Upper lobe of left lung (tissue), 6 donors: Measurements from ENCODE around the gene CXCR4. TPM values are rescaled to one million over a fixed set of nuclear protein-coding genes. Genes with fewer than 3 reads are reported as not detected.

Experiments
- ATAC-seq, 2 donors: fragments of 200-7000 bp; cut with Tn5 transposase; one replicate each; pipeline ENCODE4 v1.9.1; 2022; ENCODE audit warnings: mild to moderate bottlenecking in 2 of 2, moderate library complexity in 2 of 2; ENCODE audit not compliant: low FRiP score in 2 of 2
- DNase-seq, 2 donors: peaks; one replicate each; pipeline ENCODE4 v3.0.0-alpha.2; 2019 to 2020
- H3K27ac ChIP-seq, 4 donors: fragments of 200-600 bp; sonication (generic); one replicate each; pipeline ENCODE4 v1.5.1; 2016 to 2019
- H3K27me3 ChIP-seq, 4 donors: fragments of 200-600 bp; sonication (generic); one replicate each; pipeline ENCODE4 v1.5.1; 2017 to 2019
- H3K36me3 ChIP-seq, 4 donors: fragments of 200-600 bp; sonication (generic); one replicate each; pipeline ENCODE4 v1.5.1; 2016 to 2019
- H3K4me1 ChIP-seq, 4 donors: fragments of 200-600 bp; sonication (generic); one replicate each; pipeline ENCODE4 v1.5.1; 2018 to 2019
- H3K4me3 ChIP-seq, 4 donors: fragments of 200-600 bp; sonication (generic); one replicate each; pipeline ENCODE4 v1.5.1; 2017 to 2019; ENCODE audit warnings: mild to moderate bottlenecking in 2 of 4, moderate library complexity in 1 of 4
- H3K9me3 ChIP-seq, 4 donors: fragments of 200-600 bp; sonication (generic); one replicate each; pipeline ENCODE4 v1.5.1; 2018 to 2019
- EP300 ChIP-seq, 4 donors: sonication (generic); formaldehyde crosslinking; IDR thresholded peaks; one replicate each; pipeline ENCODE4 v1.5.1; 2017; ENCODE audit warnings: antibody characterized with exemption in 4 of 4, control low read depth in 2 of 4
- POLR2A ChIP-seq, 4 donors: fragments of 450-650 bp; IDR thresholded peaks; one replicate each; pipeline ENCODE4 v1.5.1; 2016 to 2017; ENCODE audit warnings: antibody characterized with exemption in 4 of 4, mild to moderate bottlenecking in 2 of 4
- POLR2AphosphoS5 ChIP-seq, 2 donors: sonication (generic); formaldehyde crosslinking; IDR thresholded peaks; one replicate each; pipeline ENCODE4 v1.5.1; 2017; ENCODE audit warnings: antibody characterized with exemption in 2 of 2
- WGBS, 2 donors: methylation state at CpG; one replicate each; pipeline ENCODE4 v1.1.5; 2017 to 2018; 5-methylcytosine and 5-hydroxymethylcytosine counted together
- total RNA-seq, 6 donors: library from RNA; depleted of rRNA in 4 of 6; stranded (reverse); fragments of >200 nt in 4 of 6; gene quantifications; one replicate each; pipeline versions ENCODE4 v1.1.0 to v1.2.1, GENCODE V29; 2016 to 2021
- TF ChIP-seq, protein P1 (sequence below), 6 experiments: fragments of 450-650 bp in 4 of 6; fragments of 200-600 bp in 2 of 6; sonication (generic) in 2 of 6; IDR thresholded peaks; one replicate each; pipeline ENCODE4 v1.5.1; 2016 to 2019; ENCODE audit warnings: antibody characterized with exemption in 6 of 6
- donor health status: DM: no; HTN: no; CAD: no; lungs with moderate emphysema.
- donor health status: DM: no; HTN: yes; CAD: no; lungs with severe emphysema.

Gene CXCR4
- total RNA-seq, 6 donors from 2014 or later: 27.3 to 71.2 (median 56.6) TPM

DNA sequence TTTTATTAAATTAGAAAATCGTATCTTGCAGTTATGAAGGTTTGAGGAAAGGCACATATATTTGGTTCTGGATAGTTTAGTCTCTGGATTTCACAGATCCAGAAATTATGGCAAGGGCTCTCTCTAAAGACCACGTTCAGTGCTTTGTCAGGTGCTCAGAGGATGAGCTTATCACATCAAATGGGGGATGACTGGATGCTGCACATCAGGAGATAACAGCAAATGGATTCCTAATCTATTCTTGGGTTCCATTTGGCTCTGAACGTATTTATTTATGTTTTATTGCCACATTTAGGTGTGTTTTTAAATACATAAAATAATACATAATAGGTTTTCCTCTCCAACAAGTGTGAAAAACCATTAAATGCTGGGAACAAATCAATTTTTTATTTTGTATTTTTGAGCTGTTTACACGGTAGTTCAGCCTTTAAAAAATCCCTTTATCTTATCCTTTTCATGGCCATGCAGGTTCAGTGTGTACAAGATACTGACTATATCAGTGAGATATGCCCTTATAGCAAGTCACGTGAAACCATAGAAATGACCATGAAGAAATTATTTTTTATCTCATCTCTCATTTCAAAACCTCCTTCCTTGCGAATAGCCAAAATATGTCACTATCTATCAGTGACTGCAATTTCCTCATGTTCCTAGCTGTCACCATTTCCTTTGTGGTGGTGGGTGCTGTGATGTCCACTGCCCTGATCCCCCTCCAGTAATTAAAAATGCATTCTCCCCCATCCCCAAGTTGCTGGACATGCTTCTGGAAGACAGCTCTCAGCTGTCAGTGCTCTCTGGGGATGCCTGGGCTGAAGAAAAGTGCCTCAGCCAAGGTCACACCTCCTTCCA, 25.9 kb upstream of the CXCR4 start:
- H3K9me3 ChIP-seq: no peaks in the 10 kb centered on the region
- H3K27ac ChIP-seq: no peak overlapping the region
- TF ChIP-seq EP300 (IDR thresholded peaks at IDR 0.05) (no peak), POLR2A (IDR thresholded peaks at IDR 0.05) (no peak)
- DNase-seq (no peak), ATAC-seq (no peak)
- no peaks in the 10 kb centered on the region for H3K27me3 ChIP-seq
- no peaks in the 10 kb centered on the region for H3K4me1 ChIP-seq
- H3K4me3 ChIP-seq: no peak overlapping the region
- 72 to 78% methylated on average over 6 of the region's 6 CpGs for WGBS, 2 donors
- H3K36me3 ChIP-seq: no peaks in the 10 kb centered on the region

- TF ChIP-seq, protein P1, sequence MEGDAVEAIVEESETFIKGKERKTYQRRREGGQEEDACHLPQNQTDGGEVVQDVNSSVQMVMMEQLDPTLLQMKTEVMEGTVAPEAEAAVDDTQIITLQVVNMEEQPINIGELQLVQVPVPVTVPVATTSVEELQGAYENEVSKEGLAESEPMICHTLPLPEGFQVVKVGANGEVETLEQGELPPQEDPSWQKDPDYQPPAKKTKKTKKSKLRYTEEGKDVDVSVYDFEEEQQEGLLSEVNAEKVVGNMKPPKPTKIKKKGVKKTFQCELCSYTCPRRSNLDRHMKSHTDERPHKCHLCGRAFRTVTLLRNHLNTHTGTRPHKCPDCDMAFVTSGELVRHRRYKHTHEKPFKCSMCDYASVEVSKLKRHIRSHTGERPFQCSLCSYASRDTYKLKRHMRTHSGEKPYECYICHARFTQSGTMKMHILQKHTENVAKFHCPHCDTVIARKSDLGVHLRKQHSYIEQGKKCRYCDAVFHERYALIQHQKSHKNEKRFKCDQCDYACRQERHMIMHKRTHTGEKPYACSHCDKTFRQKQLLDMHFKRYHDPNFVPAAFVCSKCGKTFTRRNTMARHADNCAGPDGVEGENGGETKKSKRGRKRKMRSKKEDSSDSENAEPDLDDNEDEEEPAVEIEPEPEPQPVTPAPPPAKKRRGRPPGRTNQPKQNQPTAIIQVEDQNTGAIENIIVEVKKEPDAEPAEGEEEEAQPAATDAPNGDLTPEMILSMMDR (IDR thresholded peaks at IDR 0.05): no peak
- TF ChIP-seq POLR2A (IDR thresholded peaks at IDR 0.05) (no peak), POLR2AphosphoS5 (IDR thresholded peaks at IDR 0.05) (no peak), EP300 (IDR thresholded peaks at IDR 0.05) (no peak)
- 41 to 42% methylated on average over 7 of the region's 7 CpGs for WGBS, 2 donors
- Histone ChIP-seq H3K9me3 (no peaks in the 10 kb centered on the region), H3K36me3 (no peaks in the 10 kb centered on the region), H3K4me3 (no peak overlapping the region), H3K27me3 (no peaks in the 10 kb centered on the region), H3K4me1 (peaks cover 0 to 5% (median 2%) of the 10 kb centered on the region in 4 donors), H3K27ac (no peak overlapping the region)
- DNase-seq (no peak), ATAC-seq (no peak)
Measured at GRCh38 chr2:136141510-136142149, 23.7 kb upstream of the CXCR4 start.

GRCh38 chr2:136139631-136140030, 21.7 kb upstream of the CXCR4 start:
- TF ChIP-seq POLR2AphosphoS5 (IDR thresholded peaks at IDR 0.05) (no peak), POLR2A (IDR thresholded peaks at IDR 0.05) (no peak), EP300 (IDR thresholded peaks at IDR 0.05) (no peak)
- TF ChIP-seq, protein P1 (IDR thresholded peaks at IDR 0.05): no peak
- no peaks in the 10 kb centered on the region for H3K9me3 ChIP-seq
- no peak overlapping the region for H3K27ac ChIP-seq
- H3K36me3 ChIP-seq: no peaks in the 10 kb centered on the region
- 71 to 77% methylated on average over 3 of the region's 3 CpGs for WGBS, 2 donors
- no peak for ATAC-seq
- no peak overlapping the region for H3K4me3 ChIP-seq
- no peak for DNase-seq
- H3K4me1 ChIP-seq: peaks cover 0 to 16% (median 11%) of the 10 kb centered on the region in 4 donors
- no peaks in the 10 kb centered on the region for H3K27me3 ChIP-seq

DNA sequence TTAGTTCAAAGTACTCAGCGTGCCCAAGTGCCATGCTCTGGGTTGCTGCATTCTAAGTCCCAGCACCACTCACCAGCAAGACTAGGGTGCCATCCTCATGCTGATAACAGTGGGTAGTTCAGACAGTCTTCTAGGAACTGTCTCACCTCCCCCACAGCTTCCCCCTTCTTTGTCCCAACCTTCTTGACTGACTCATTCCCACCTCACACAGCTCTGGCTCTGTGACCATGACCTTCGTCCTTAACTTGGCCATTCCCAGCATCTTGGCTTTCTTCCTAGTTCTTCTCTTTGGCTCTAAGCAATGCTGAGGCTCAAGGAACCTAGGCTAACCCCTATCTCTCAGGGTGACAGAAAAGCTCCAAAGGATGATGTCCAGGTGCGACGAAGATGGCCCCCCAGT, 20.0 kb upstream of the CXCR4 start:
- no peak overlapping the region for H3K4me3 ChIP-seq
- peaks cover 3 to 26% (median 12%) of the 10 kb centered on the region in 4 donors for H3K4me1 ChIP-seq
- H3K27ac ChIP-seq: peak overlapping the region in 2 of 4 donors; percentile 78 to 84
- H3K36me3 ChIP-seq: no peaks in the 10 kb centered on the region
- ATAC-seq (no peak), DNase-seq (peak in 1 of 2 donors; percentile 30)
- TF ChIP-seq, protein P1 (IDR thresholded peaks at IDR 0.05): no peak
- no peak for TF ChIP-seq EP300 (IDR thresholded peaks at IDR 0.05)
- no peak for TF ChIP-seq POLR2A (IDR thresholded peaks at IDR 0.05)
- no peak for TF ChIP-seq POLR2AphosphoS5 (IDR thresholded peaks at IDR 0.05)
- WGBS, 2 donors: 87 to 92% methylated on average over 4 of the region's 4 CpGs
- no peaks in the 10 kb centered on the region for H3K9me3 ChIP-seq
- no peaks in the 10 kb centered on the region for H3K27me3 ChIP-seq

DNA sequence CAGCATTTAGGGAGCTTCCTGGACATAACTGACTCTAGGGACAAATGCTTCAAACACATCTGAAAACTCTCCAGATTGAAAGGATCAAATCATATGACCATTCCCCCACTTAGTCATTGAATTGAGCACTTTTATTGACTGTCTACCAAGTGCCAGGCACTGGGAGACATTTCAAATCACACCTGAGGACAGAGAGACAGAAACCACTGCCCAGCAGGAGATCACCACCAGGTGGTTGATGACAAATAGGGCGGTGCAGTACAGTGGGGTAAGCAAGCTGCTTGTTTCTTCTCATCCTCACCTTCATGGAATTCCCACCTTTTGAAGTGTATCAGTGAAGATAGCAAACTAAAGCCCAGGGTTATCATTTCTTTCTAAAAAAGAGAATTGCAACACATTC, 19.0 kb upstream of the CXCR4 start:
- 67 to 70% methylated on average over 1 of the region's 1 CpG for WGBS, 2 donors
- no peak for ATAC-seq
- peak overlapping the region; percentile 43 to 84 (median 68) for H3K27ac ChIP-seq

More for the DNA sequence above, 19.0 kb upstream of the CXCR4 start:
- no peak for DNase-seq
- no peaks in the 10 kb centered on the region for H3K36me3 ChIP-seq
- no peak for TF ChIP-seq POLR2A (IDR thresholded peaks at IDR 0.05)
- TF ChIP-seq POLR2AphosphoS5 (IDR thresholded peaks at IDR 0.05): no peak
- TF ChIP-seq EP300 (IDR thresholded peaks at IDR 0.05): no peak
- TF ChIP-seq, protein P1 (IDR thresholded peaks at IDR 0.05): no peak
- H3K27me3 ChIP-seq: no peaks in the 10 kb centered on the region
- H3K4me1 ChIP-seq: peaks cover 3 to 29% (median 12%) of the 10 kb centered on the region in 4 donors
- no peaks in the 10 kb centered on the region for H3K9me3 ChIP-seq
- no peak overlapping the region for H3K4me3 ChIP-seq
